Measurements from ENCODE around the gene IL1A.

The IL1A gene

GRCh38 chr2:112740527-112740926, 43.8 kb downstream of the IL1A start:
- Histone ChIP-seq H3K27ac (no peak overlapping the region), H3K4me1 (ENCODE audit: low read depth, poor library complexity, severe bottlenecking) (no peaks in the 10 kb centered on the region), H3K4me2 (no peak overlapping the region), H3K9ac (no peak overlapping the region), H3K36me3 (ENCODE audit: insufficient read depth) (no peaks in the 10 kb centered on the region), H2AFZ (ENCODE audit: low read depth) (no peak overlapping the region), H4K20me1 (ENCODE audit: insufficient read depth) (no peaks in the 10 kb centered on the region), H3K4me3 (IDR thresholded peaks at IDR 0.05; ENCODE audit: insufficient read depth, low read depth, low read length) (no peak overlapping the region), H3K79me2 (ENCODE audit: insufficient read depth, low read depth) (no peaks in the 10 kb centered on the region), H3K27me3 (ENCODE audit: insufficient read depth, low read depth) (no peaks in the 10 kb centered on the region)
- no peak for TF ChIP-seq CTCF (conservative IDR thresholded peaks at IDR 0.05; ENCODE audit: low read depth, low read length)

- Histone ChIP-seq H3K4me1 (ENCODE audit: low read depth, poor library complexity, severe bottlenecking) (no peaks in the 10 kb centered on the region), H4K20me1 (ENCODE audit: insufficient read depth) (no peaks in the 10 kb centered on the region), H3K27ac (no peak overlapping the region), H3K4me2 (no peak overlapping the region), H3K27me3 (ENCODE audit: insufficient read depth, low read depth) (no peaks in the 10 kb centered on the region), H3K79me2 (ENCODE audit: insufficient read depth, low read depth) (no peaks in the 10 kb centered on the region), H3K36me3 (ENCODE audit: insufficient read depth) (no peaks in the 10 kb centered on the region), H2AFZ (ENCODE audit: low read depth) (no peak overlapping the region), H3K9ac (no peak overlapping the region), H3K4me3 (IDR thresholded peaks at IDR 0.05; ENCODE audit: insufficient read depth, low read depth, low read length) (no peak overlapping the region)
- no peak for TF ChIP-seq CTCF (conservative IDR thresholded peaks at IDR 0.05; ENCODE audit: low read depth, low read length)
Measured at GRCh38 chr2:112737542-112738232, 46.6 kb downstream of the IL1A start.

GRCh38 chr2:112733871-112734270, 50.4 kb downstream of the IL1A start:
- Histone ChIP-seq H3K79me2 (ENCODE audit: insufficient read depth, low read depth) (no peaks in the 10 kb centered on the region), H3K27me3 (ENCODE audit: insufficient read depth, low read depth) (no peaks in the 10 kb centered on the region), H3K4me3 (IDR thresholded peaks at IDR 0.05; ENCODE audit: insufficient read depth, low read depth, low read length) (no peak overlapping the region), H3K27ac (no peak overlapping the region), H3K9ac (no peak overlapping the region), H3K36me3 (ENCODE audit: insufficient read depth) (no peaks in the 10 kb centered on the region), H4K20me1 (ENCODE audit: insufficient read depth) (no peaks in the 10 kb centered on the region), H3K4me1 (ENCODE audit: low read depth, poor library complexity, severe bottlenecking) (no peaks in the 10 kb centered on the region), H3K4me2 (no peak overlapping the region), H2AFZ (ENCODE audit: low read depth) (no peak overlapping the region)
- TF ChIP-seq CTCF (conservative IDR thresholded peaks at IDR 0.05; ENCODE audit: low read depth, low read length): no peak

GRCh38 chr2:112733456-112733855, 50.8 kb downstream of the IL1A start:
- no peaks in the 10 kb centered on the region for H3K27me3 ChIP-seq (ENCODE audit: insufficient read depth, low read depth)
- H3K4me1 ChIP-seq (ENCODE audit: low read depth, poor library complexity, severe bottlenecking): no peaks in the 10 kb centered on the region
- H3K27ac ChIP-seq: no peak overlapping the region
- H3K9ac ChIP-seq: no peak overlapping the region
- H4K20me1 ChIP-seq (ENCODE audit: insufficient read depth): no peaks in the 10 kb centered on the region
- no peak overlapping the region for H3K4me3 ChIP-seq (IDR thresholded peaks at IDR 0.05; ENCODE audit: insufficient read depth, low read depth, low read length)
- no peaks in the 10 kb centered on the region for H3K36me3 ChIP-seq (ENCODE audit: insufficient read depth)
- no peak overlapping the region for H2AFZ ChIP-seq (ENCODE audit: low read depth)
- no peak overlapping the region for H3K4me2 ChIP-seq
- no peaks in the 10 kb centered on the region for H3K79me2 ChIP-seq (ENCODE audit: insufficient read depth, low read depth)
- TF ChIP-seq CTCF (conservative IDR thresholded peaks at IDR 0.05; ENCODE audit: low read depth, low read length): no peak
